Sigmoid colon (tissue), 7 donors: ENCODE data around the gene EBLN1. TPM values are rescaled to one million over a fixed set of nuclear protein-coding genes. Genes with fewer than 3 reads are reported as not detected.

Source experiments
- DNase-seq: peaks from one replicate; pipeline ENCODE4 v3.0.0-alpha.2; 2019
- H3K27ac ChIP-seq, 4 donors: fragments of 200-600 bp; sonication (generic); one replicate each; pipeline ENCODE4 v1.5.1; 2016 to 2019; ENCODE audit warnings: mild to moderate bottlenecking in 1 of 4
- H3K27me3 ChIP-seq, 3 donors: fragments of 200-600 bp; sonication (generic); one replicate each; pipeline ENCODE4 v1.5.1; 2019; ENCODE audit warnings: mild to moderate bottlenecking in 1 of 3
- H3K36me3 ChIP-seq, 4 donors: fragments of 200-600 bp; sonication (generic); one replicate each; pipeline ENCODE4 v1.5.1; 2016 to 2019
- H3K4me1 ChIP-seq, 4 donors: fragments of 200-600 bp; sonication (generic); one replicate each; pipeline ENCODE4 v1.5.1; 2017 to 2019
- H3K4me3 ChIP-seq, 4 donors: fragments of 200-600 bp; sonication (generic); one replicate each; pipeline ENCODE4 v1.5.1; 2017 to 2019; ENCODE audit warnings: mild to moderate bottlenecking in 2 of 4, moderate library complexity in 1 of 4
- H3K9me3 ChIP-seq, 4 donors: fragments of 200-600 bp in 3 of 4; sonication (generic) in 3 of 4; one replicate each; pipeline versions ENCODE4 v1.5.1 to v1.6.1; 2013 to 2019
- CTCF ChIP-seq, 4 experiments: fragments of 450-650 bp in 3 of 4; fragments of 200-600 bp in 1 of 4; IDR thresholded peaks; one replicate each; pipeline ENCODE4 v1.5.1; 2016 to 2019; ENCODE audit warnings: antibody characterized with exemption in 4 of 4, mild to moderate bottlenecking in 3 of 4, moderate library complexity in 2 of 4
- EP300 ChIP-seq, 4 donors: sonication (generic); formaldehyde crosslinking; IDR thresholded peaks; one replicate each; pipeline ENCODE4 v1.6.1; 2017; ENCODE audit warnings: antibody characterized with exemption in 4 of 4
- POLR2A ChIP-seq, 2 donors: fragments of 450-650 bp; IDR thresholded peaks; one replicate each; pipeline ENCODE4 v1.6.1; 2016; ENCODE audit warnings: antibody characterized with exemption in 2 of 2, mild to moderate bottlenecking in 2 of 2, moderate library complexity in 2 of 2
- POLR2AphosphoS5 ChIP-seq, 4 donors: sonication (generic); formaldehyde crosslinking; IDR thresholded peaks; one replicate each; pipeline ENCODE4 v1.6.1; 2017; ENCODE audit warnings: antibody characterized with exemption in 4 of 4
- WGBS, 2 donors: extraction: QIAGEN DNeasy Blood & Tissue Kit; methylation state at CpG; one replicate each; pipeline ENCODE4 v1.1.7; 2013; 5-methylcytosine and 5-hydroxymethylcytosine counted together
- intact Hi-C: fragments of 100-400 bp; cut with DNase I; formaldehyde crosslinking; loops from one replicate; pipeline ENCODE4 v1.15.1; 2023
- polyA plus RNA-seq, 3 donors: library from polyadenylated mRNA; stranded (reverse); fragments of 200-250 nt; gene quantifications; one replicate each; pipeline ENCODE4 v1.2.3, GENCODE V29; 2013
- total RNA-seq, 4 donors: library from RNA; depleted of rRNA; stranded (reverse); fragments of >200 nt; gene quantifications; one replicate each; pipeline ENCODE4 v1.1.0, GENCODE V29; 2016
- donor health status: healthy with polysubstance abuse.
- donor health status: Bipolar disorder and iron deficiency.
- donor health status: healthy.

Gene EBLN1
- total and polyA plus RNA-seq, 7 donors, result not detected

GRCh38 chr10:22230158-22230833, 12.5 kb upstream of the EBLN1 start:
- Histone ChIP-seq H3K36me3 (no peaks in the 10 kb centered on the region), H3K27ac (peak overlapping the region; percentile 93 to 96 (median 96)), H3K9me3 (no peaks in the 10 kb centered on the region), H3K4me1 (peaks cover 0 to 12% (median 7%) of the 10 kb centered on the region in 4 donors), H3K4me3 (peak overlapping the region; percentile 60 to 79 (median 75)), H3K27me3 (no peaks in the 10 kb centered on the region)
- TF ChIP-seq EP300 (IDR thresholded peaks at IDR 0.05), result no peak
- peak in 3 of 4 donors; percentile 36 to 54 (median 37) for TF ChIP-seq POLR2AphosphoS5 (IDR thresholded peaks at IDR 0.05)
- TF ChIP-seq POLR2A (IDR thresholded peaks at IDR 0.05), result no peak
- DNase-seq, result no peak
- intact Hi-C loops, result no loop called here
- 0 to 1% methylated on average over 20 of the region's 20 CpGs for WGBS, 2 donors

- Histone ChIP-seq H3K27ac (peak overlapping the region; percentile 93 to 96 (median 96)), H3K9me3 (no peaks in the 10 kb centered on the region), H3K4me3 (peak overlapping the region; percentile 60 to 79 (median 75)), H3K4me1 (peaks cover 0 to 12% (median 7%) of the 10 kb centered on the region in 4 donors), H3K36me3 (no peaks in the 10 kb centered on the region), H3K27me3 (no peaks in the 10 kb centered on the region)
- TF ChIP-seq CTCF (IDR thresholded peaks at IDR 0.05), result no peak
- no peak for TF ChIP-seq POLR2AphosphoS5 (IDR thresholded peaks at IDR 0.05)
- no peak for TF ChIP-seq EP300 (IDR thresholded peaks at IDR 0.05)
- TF ChIP-seq POLR2A (IDR thresholded peaks at IDR 0.05), result no peak
- intact Hi-C loops, result loop anchor here (1.0 to 5.0 kb wide), 7 partner anchors 23 to 1209 kb away; partner anchors contain the start of genes COMMD3, DNAJC1 and OTUD1
- WGBS, 2 donors, result 2 to 4% methylated on average over 6 of the region's 6 CpGs
- no peak for DNase-seq
These were observed 12.0 kb upstream of the EBLN1 start for GRCh38 chr10:22229802-22230157.

DNA sequence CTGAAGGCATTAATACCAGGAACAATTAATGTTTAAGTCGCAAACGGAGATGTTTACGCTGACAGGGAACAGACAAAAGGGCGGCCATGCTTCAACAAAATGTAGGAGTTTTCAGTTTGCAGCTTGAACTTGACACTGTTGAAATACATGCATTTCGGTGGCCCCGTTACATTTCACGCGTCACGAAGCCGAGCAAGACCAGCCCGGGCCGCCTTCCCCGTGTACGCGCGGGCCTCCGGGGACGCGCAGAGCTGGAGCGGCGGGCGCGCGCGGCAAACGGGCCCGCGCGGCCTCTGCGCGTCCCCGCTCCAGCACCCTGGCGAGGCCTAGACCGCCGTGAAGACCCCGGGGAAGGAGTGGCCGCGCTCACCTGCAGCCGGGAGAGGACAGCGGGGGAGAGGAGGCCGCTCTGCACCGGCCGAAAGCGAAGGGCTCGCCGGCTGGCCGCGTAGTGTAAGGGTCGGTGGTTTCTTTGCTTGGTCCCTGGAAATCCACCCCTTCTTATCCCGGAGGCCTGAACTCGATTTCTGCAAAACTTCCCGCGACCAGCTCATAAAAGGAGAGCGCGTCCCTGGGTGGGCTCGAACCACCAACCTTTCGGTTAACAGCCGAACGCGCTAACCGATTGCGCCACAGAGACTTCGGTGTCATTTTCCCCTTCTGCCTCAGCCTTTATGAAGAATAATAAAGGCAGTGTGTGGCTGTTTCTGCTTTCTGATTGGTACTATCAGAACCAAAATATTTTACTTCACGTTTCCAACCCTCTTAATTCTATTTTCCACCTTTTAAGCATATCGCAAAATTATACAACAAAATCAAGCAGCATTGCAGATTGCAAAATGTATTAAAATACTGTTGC, 11.4 kb upstream of the EBLN1 start:
- H3K9me3 ChIP-seq, result no peaks in the 10 kb centered on the region
- DNase-seq, result peak; percentile 93
- H3K27ac ChIP-seq, result peak overlapping the region; percentile 93 to 96 (median 96)
- WGBS, 2 donors, result 0 to 1% methylated on average over 65 of the region's 65 CpGs
- no peaks in the 10 kb centered on the region for H3K27me3 ChIP-seq
- no peak for TF ChIP-seq EP300 (IDR thresholded peaks at IDR 0.05)
- peak; percentile 48 to 66 (median 60) for TF ChIP-seq POLR2AphosphoS5 (IDR thresholded peaks at IDR 0.05)
- H3K4me3 ChIP-seq, result peak overlapping the region; percentile 60 to 79 (median 75)
- H3K4me1 ChIP-seq, result peaks cover 0 to 12% (median 7%) of the 10 kb centered on the region in 4 donors
- intact Hi-C loops, result loop anchor here (1.0 to 5.0 kb wide), 7 partner anchors 23 to 1210 kb away; partner anchors contain the start of genes COMMD3, DNAJC1 and OTUD1
- no peaks in the 10 kb centered on the region for H3K36me3 ChIP-seq

DNA sequence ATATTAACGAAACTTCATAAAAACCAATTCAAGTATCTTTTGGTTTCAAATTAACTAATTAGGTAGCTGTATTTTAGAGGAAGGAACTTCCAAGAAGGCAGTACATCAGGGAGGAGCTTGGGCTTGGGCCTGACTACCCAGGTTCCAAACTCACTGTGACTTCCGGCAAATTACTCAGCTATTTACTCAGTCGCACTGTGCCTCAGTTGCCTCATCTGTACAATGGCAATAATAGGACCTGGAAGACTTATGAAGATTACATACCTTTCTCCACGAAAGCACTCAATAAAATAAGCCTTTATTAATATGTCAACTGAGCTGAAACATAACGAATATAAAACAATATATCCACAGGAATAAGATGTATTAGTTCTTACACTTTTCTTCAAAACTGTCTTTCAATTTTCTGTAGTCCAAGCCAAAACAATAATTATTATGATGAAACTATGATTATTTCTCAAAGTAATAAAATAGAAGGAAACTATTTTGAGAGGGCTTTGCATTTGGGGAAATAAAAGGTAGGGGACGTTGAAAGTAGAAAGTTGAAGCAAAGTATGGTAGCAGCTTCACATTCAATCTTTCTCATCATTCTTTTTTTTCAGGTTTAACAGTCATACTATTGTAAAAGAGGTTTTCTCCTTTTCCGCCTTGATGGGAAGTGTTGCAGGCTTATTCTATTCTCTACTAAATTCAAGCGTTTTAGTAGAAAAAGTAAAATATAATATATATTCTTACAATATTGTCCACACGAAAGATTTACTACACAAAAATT, 10.5 kb upstream of the EBLN1 start:
- Histone ChIP-seq H3K27ac (peak overlapping the region; percentile 93 to 96 (median 96)), H3K27me3 (no peaks in the 10 kb centered on the region), H3K9me3 (no peaks in the 10 kb centered on the region), H3K4me3 (peak overlapping the region; percentile 60 to 79 (median 75)), H3K36me3 (no peaks in the 10 kb centered on the region), H3K4me1 (peaks cover 0 to 12% (median 7%) of the 10 kb centered on the region in 4 donors)
- WGBS, 2 donors, result 46 to 53% methylated on average over 9 of the region's 9 CpGs
- no peak for DNase-seq
- no peak for TF ChIP-seq POLR2A (IDR thresholded peaks at IDR 0.05)
- TF ChIP-seq CTCF (IDR thresholded peaks at IDR 0.05), result no peak
- TF ChIP-seq EP300 (IDR thresholded peaks at IDR 0.05), result no peak
- no peak for TF ChIP-seq POLR2AphosphoS5 (IDR thresholded peaks at IDR 0.05)
- intact Hi-C loops, result loop anchor here (2.0 to 5.0 kb wide), 3 partner anchors 208 to 1210 kb away; partner anchors contain the start of gene OTUD1

DNA sequence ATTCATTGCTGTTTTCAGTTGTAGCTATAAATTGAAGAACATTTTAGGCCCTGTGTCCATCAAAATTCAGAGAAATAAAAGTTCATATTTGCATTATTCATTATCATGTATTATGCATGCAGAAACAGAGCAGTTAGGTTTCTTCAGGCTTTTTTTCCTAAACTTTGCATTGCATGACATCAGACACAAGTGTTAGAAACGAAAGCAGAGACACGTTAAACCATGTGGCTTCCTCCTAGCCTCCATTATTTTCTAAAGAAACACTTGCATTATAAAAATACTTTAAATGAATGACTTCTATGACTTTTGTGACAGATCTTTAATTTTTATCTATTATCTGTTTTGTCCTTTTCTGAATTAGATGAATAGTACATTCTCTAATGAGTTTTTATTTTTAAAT, 8.8 kb upstream of the EBLN1 start:
- Histone ChIP-seq H3K36me3 (no peaks in the 10 kb centered on the region), H3K27me3 (no peaks in the 10 kb centered on the region), H3K27ac (no peak overlapping the region), H3K9me3 (no peaks in the 10 kb centered on the region), H3K4me1 (peaks cover 0 to 12% (median 7%) of the 10 kb centered on the region in 4 donors), H3K4me3 (no peak overlapping the region)
- intact Hi-C loops, result loop anchor here (5.0 kb wide), 1 partner anchor 841 kb away; no protein-coding TSS in a partner anchor
- TF ChIP-seq CTCF (IDR thresholded peaks at IDR 0.05) (no peak), POLR2AphosphoS5 (IDR thresholded peaks at IDR 0.05) (no peak)
- no peak for DNase-seq
- 78 to 82% methylated on average over 2 of the region's 2 CpGs for WGBS, 2 donors
